Gastrocnemius medialis (tissue), 4 donors: Measurements from ENCODE around the gene DPF1. TPM values are rescaled to one million over a fixed set of nuclear protein-coding genes. Genes with fewer than 3 reads are reported as not detected.

Experiments used
- ATAC-seq, 2 donors: fragments of 150-250 bp; one replicate each; pipeline ENCODE4 v1.9.1; 2016
- DNase-seq, 2 donors: peaks; one replicate each; pipeline ENCODE4 v3.0.0-alpha.2; 2019
- H3K27ac ChIP-seq, 4 donors: fragments of 200-600 bp; sonication (generic); 1 replicate in 1 of 4; 2 replicates in 3 of 4; pipeline ENCODE4 v1.5.1; 2016 to 2018; ENCODE audit warnings: mild to moderate bottlenecking in 2 of 4, moderate library complexity in 1 of 4
- H3K27me3 ChIP-seq, 3 donors: fragments of 200-600 bp; sonication (generic) in 2 of 3; 1 replicate in 1 of 3; 2 replicates in 2 of 3; pipeline versions ENCODE4 v1.5.1 to v1.6.0; 2016 to 2019; ENCODE audit warnings: mild to moderate bottlenecking in 1 of 3, moderate library complexity in 1 of 3
- H3K36me3 ChIP-seq, 2 donors: fragments of 200-600 bp; sonication (generic) in 1 of 2; one replicate each; pipeline ENCODE4 v1.5.1; 2017 to 2018
- H3K4me1 ChIP-seq, 2 donors: fragments of 200-600 bp; sonication (generic) in 1 of 2; one replicate each; pipeline ENCODE4 v1.5.1; 2016 to 2017; ENCODE audit warnings: mild to moderate bottlenecking in 2 of 2
- H3K4me3 ChIP-seq, 4 donors: fragments of 200-600 bp; sonication (generic) in 3 of 4; 1 replicate in 1 of 4; 2 replicates in 3 of 4; pipeline ENCODE4 v1.5.1; 2016 to 2019; ENCODE audit warnings: mild to moderate bottlenecking in 2 of 4
- H3K9me3 ChIP-seq, 3 donors: fragments of 200-600 bp; sonication (generic) in 2 of 3; 1 replicate in 1 of 3; 2 replicates in 2 of 3; pipeline ENCODE4 v1.5.1; 2016 to 2019
- POLR2A ChIP-seq, 2 donors: fragments of 450-650 bp; IDR thresholded peaks; one replicate each; pipeline ENCODE4 v1.6.1; 2017; ENCODE audit warnings: antibody characterized with exemption in 2 of 2, mild to moderate bottlenecking in 2 of 2, moderate library complexity in 2 of 2
- in situ Hi-C, 4 donors: fragments of 200-750 bp; cut with MboI; loops; one replicate each; pipeline versions ENCODE4 v1.15.0 to v1.8.0; 2017; ENCODE audit warnings: low sequenced_read_pairs in 4 of 4
- intact Hi-C: fragments of 100-400 bp; cut with DNase I; formaldehyde crosslinking; loops from one replicate; pipeline ENCODE4 v1.15.1; 2023; ENCODE audit warnings: low total_unique reads
- total RNA-seq, 4 donors: library from RNA; depleted of rRNA; stranded (reverse); fragments of >200 nt; gene quantifications; one replicate each; pipeline versions ENCODE4 v1.1.0 to v1.2.3, GENCODE V29; 2016
- TF ChIP-seq, protein P1 (sequence below), 5 experiments: fragments of 450-650 bp in 3 of 5; fragments of 200-600 bp in 2 of 5; sonication (generic) in 2 of 5; IDR thresholded peaks in 4 of 5; conservative IDR thresholded peaks in 1 of 5; 1 replicate in 4 of 5; 2 replicates in 1 of 5; pipeline ENCODE4 v1.5.1; 2016 to 2019; ENCODE audit warnings: antibody characterized with exemption in 5 of 5, mild to moderate bottlenecking in 3 of 5, moderate library complexity in 3 of 5

The DPF1 gene
- total RNA-seq, 4 donors from 2014 or later, result not detected

DNA sequence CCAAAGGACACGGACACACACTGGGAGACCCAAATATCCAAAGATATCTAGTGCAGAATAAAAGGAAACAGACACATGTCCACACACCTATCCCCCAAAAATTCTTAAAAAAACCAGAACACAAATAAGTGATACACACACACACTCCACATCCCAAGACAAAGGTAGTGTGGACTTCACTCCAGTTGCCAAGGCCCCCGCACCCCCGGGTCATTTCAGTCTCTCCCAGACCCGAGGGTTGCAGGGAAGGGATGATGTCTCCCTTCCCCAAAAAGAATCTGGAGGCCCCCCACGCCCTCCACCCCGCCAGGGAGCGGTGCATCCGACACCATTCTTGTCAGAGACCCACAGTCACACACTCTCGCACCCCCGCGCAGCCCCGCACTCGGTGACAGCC, 407 bp downstream of the DPF1 start:
- Histone ChIP-seq H3K27me3 (peaks cover 49 to 73% (median 50%) of the 10 kb centered on the region in 3 donors), H3K4me3 (peak overlapping the region; percentile 34 to 51 (median 45)), H3K4me1 (peaks cover 0 to 14% of the 10 kb centered on the region in 2 donors), H3K27ac (no peak overlapping the region), H3K9me3 (no peaks in the 10 kb centered on the region), H3K36me3 (no peaks in the 10 kb centered on the region)
- DNase-seq (no peak), ATAC-seq (no peak)
- in situ Hi-C loops, result no loop called here
- intact Hi-C loops, result loop anchor here (1.0 kb wide), 1 partner anchor 13 kb away; no protein-coding TSS in a partner anchor
- TF ChIP-seq, protein P1, sequence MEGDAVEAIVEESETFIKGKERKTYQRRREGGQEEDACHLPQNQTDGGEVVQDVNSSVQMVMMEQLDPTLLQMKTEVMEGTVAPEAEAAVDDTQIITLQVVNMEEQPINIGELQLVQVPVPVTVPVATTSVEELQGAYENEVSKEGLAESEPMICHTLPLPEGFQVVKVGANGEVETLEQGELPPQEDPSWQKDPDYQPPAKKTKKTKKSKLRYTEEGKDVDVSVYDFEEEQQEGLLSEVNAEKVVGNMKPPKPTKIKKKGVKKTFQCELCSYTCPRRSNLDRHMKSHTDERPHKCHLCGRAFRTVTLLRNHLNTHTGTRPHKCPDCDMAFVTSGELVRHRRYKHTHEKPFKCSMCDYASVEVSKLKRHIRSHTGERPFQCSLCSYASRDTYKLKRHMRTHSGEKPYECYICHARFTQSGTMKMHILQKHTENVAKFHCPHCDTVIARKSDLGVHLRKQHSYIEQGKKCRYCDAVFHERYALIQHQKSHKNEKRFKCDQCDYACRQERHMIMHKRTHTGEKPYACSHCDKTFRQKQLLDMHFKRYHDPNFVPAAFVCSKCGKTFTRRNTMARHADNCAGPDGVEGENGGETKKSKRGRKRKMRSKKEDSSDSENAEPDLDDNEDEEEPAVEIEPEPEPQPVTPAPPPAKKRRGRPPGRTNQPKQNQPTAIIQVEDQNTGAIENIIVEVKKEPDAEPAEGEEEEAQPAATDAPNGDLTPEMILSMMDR (IDR thresholded peaks at IDR 0.05 in 4 of 5, conservative IDR thresholded peaks at IDR 0.05 in 1 of 5), result no peak
- TF ChIP-seq POLR2A (IDR thresholded peaks at IDR 0.05), result no peak

DNA sequence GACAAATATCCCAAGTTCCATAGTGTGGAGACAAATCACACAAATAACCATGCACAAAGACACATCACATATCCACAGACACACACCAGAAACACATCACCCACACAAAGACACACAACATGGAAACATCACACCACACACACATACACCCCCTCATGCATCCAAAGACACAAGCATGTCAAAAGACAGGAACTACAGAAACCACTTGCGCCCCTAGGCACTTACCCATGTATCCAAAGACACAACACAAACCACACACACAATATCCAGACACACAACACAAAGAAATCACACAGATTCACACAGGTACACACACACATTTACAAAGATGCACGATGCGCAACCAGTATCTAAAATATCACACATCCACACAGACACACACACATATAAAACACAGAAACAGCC, 901 bp downstream of the DPF1 start:
- Histone ChIP-seq H3K4me3 (no peak overlapping the region), H3K27me3 (peaks cover 46 to 68% (median 47%) of the 10 kb centered on the region in 3 donors), H3K27ac (no peak overlapping the region), H3K4me1 (peaks cover 0 to 9% of the 10 kb centered on the region in 2 donors), H3K36me3 (no peaks in the 10 kb centered on the region), H3K9me3 (no peaks in the 10 kb centered on the region)
- intact Hi-C loops (no loop called here), in situ Hi-C loops (no loop called here)
- ATAC-seq (no peak), DNase-seq (no peak)
- TF ChIP-seq POLR2A (IDR thresholded peaks at IDR 0.05), result no peak
- TF ChIP-seq, protein P1 (IDR thresholded peaks at IDR 0.05 in 4 of 5, conservative IDR thresholded peaks at IDR 0.05 in 1 of 5), result no peak

DNA sequence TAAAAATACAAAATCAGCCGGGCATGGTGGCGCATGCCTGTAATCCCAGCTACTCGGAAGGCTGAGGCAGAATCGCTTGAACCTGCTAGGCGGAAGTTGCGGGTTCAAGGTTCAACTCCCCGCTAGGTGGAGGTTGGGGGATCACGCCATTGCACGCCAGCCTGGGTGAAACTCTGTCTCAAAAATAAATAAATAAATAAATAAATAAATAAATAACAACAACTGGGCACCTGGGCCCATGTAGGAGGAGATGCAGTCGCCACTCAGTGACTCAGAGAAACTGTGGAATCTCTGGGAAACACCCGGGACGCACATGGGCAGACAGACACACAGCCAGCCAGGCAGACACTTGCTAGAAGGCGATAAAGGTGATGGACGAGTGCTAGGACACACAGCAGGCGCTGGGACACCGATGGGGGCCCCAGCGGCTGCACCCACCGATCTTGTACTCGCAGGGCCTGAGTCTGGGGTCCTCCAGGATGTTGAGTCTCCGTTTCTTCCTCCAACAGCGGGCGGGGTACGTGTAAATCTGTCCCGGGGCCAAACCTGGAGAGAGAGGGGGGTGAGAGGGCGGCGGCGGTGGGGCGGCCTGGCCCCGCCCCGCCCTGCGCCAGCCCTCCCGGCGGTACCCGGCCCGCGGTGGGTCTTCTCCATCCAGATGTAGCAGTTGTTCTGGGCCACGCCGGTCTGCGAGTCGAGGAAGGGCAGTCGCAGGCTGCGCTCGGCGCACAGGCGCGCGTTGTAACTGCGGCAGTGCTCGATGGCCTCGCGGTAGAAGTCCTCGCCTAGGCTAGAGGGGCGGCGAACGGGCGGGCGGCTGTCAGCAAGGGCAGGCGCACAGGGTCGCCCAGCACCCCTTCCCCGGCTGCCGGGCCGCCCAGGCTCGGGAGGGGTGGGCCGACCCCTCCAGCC, 1.8 kb downstream of the DPF1 start:
- peaks cover 36 to 58% (median 44%) of the 10 kb centered on the region in 3 donors for H3K27me3 ChIP-seq

DNA sequence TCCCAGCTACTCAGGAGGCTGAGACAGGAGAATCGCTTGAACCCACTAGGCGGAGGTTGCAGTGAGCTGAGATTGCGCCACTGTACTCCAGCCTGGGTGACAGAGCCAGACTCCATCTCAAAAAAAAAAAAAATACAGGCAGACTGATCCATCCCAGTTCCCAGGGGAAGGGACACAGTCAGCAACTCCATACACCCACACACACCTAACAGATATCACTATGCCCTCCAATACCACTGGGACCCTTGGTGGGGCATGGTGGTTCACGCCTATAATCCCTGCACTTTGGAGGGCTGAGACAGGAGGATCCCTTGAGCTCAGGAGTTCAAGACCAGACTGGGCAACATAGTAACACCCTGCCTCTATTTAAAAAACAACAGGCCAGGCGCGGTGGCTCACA, 2.6 kb downstream of the DPF1 start:
- Histone ChIP-seq H3K36me3 (no peaks in the 10 kb centered on the region), H3K4me3 (no peak overlapping the region), H3K9me3 (no peaks in the 10 kb centered on the region), H3K4me1 (peaks cover 0 to 7% of the 10 kb centered on the region in 2 donors), H3K27ac (no peak overlapping the region), H3K27me3 (peaks cover 29 to 54% (median 39%) of the 10 kb centered on the region in 3 donors)
- in situ Hi-C loops (no loop called here), intact Hi-C loops (no loop called here)
- no peak for ATAC-seq
- DNase-seq, result no peak
- TF ChIP-seq, protein P1 (IDR thresholded peaks at IDR 0.05 in 4 of 5, conservative IDR thresholded peaks at IDR 0.05 in 1 of 5), result no peak

More for the DNA sequence above, 1.8 kb downstream of the DPF1 start:
- no peak for TF ChIP-seq POLR2A (IDR thresholded peaks at IDR 0.05)
- TF ChIP-seq, protein P1 (IDR thresholded peaks at IDR 0.05 in 4 of 5, conservative IDR thresholded peaks at IDR 0.05 in 1 of 5), result no peak
- DNase-seq (no peak), ATAC-seq (no peak)
- in situ Hi-C loops, result no loop called here
- H3K4me1 ChIP-seq, result peaks cover 0 to 7% of the 10 kb centered on the region in 2 donors
- no peak overlapping the region for H3K27ac ChIP-seq
- H3K9me3 ChIP-seq, result no peaks in the 10 kb centered on the region
- H3K4me3 ChIP-seq, result no peak overlapping the region
- no peaks in the 10 kb centered on the region for H3K36me3 ChIP-seq
- intact Hi-C loops, result no loop called here
